K562 (cell line): ENCODE measurements around the gene CRYBG2. TPM values are rescaled to one million over a fixed set of nuclear protein-coding genes. Genes with fewer than 3 reads are reported as not detected.
A peak's percentile ranks its signal among the peaks of the same experiment; 100 is the strongest.

Experiments used
- ELF2 ChIP-seq: fragments of 250-450 bp; sonication (Bioruptor Pico); IDR thresholded peaks from 2 replicates; pipeline ENCODE4 v1.5.0; 2021; ENCODE audit warnings: mild to moderate bottlenecking
- HNRNPK ChIP-seq: fragments of 200-400 bp; formaldehyde crosslinking; IDR thresholded peaks from one replicate; pipeline ENCODE4 v1.6.1; 2018; ENCODE audit warnings: mild to moderate bottlenecking, low read depth, low read length; ENCODE audit not compliant: poor library complexity, severe bottlenecking
- NFRKB ChIP-seq: fragments of 450-650 bp; IDR thresholded peaks from 2 replicates; pipeline ENCODE4 v1.6.1; 2016; ENCODE audit warnings: low read depth
- NR0B1 ChIP-seq: fragments of 450-650 bp; IDR thresholded peaks from one replicate; pipeline ENCODE4 v1.6.1; 2018; ENCODE audit warnings: mild to moderate bottlenecking, moderate library complexity; ENCODE audit not compliant: partially characterized antibody
- POLR2B ChIP-seq: fragments of 450-650 bp; IDR thresholded peaks from 2 replicates; pipeline ENCODE4 v1.6.1; 2018; ENCODE audit warnings: low read depth; ENCODE audit not compliant: partially characterized antibody
- TFAP4 ChIP-seq: sonication (generic); formaldehyde crosslinking; IDR thresholded peaks from 2 replicates; pipeline ENCODE4 v1.8.0; 2022; ENCODE audit warnings: missing genetic modification reagents, mild to moderate bottlenecking, moderate library complexity, borderline replicate concordance
- THRB ChIP-seq: fragments of 450-650 bp; formaldehyde crosslinking; conservative IDR thresholded peaks from 2 replicates; pipeline ENCODE4 v1.4.0; 2022; ENCODE audit warnings: mild to moderate bottlenecking, missing genetic modification characterization
- ZBTB2 ChIP-seq: fragments of 450-650 bp; IDR thresholded peaks from 2 replicates; pipeline ENCODE4 v1.6.1; 2016; ENCODE audit warnings: antibody characterized with exemption
- ZBTB40 ChIP-seq, 2 experiments: fragments of 450-650 bp in 1 of 2; sonication (generic) in 1 of 2; formaldehyde crosslinking in 1 of 2; IDR thresholded peaks; 2 replicates each; pipeline versions ENCODE4 v1.7.1 to v1.9.0; 2016 to 2022; ENCODE audit warnings: inconsistent platforms in 1 of 2, mild to moderate bottlenecking in 1 of 2, missing genetic modification reagents in 1 of 2
- polyA plus RNA-seq, 8 experiments: library from polyadenylated mRNA; depleted of rRNA in 4 of 8; stranded (reverse) in 5 of 8; unstranded in 3 of 8; fragments of >200 nt; fragmentation: Nextera tagmentation in 2 of 8; fragmentation: Illumina TruSeq in 1 of 8; extraction: Ambion mirVana in 2 of 8; extraction: Trizol in 1 of 8; gene quantifications; 2 replicates each; pipeline versions ENCODE4 v1.2.1 to v1.2.3, GENCODE V29; 2011 to 2014; ENCODE audit warnings: inconsistent platforms in 1 of 8, missing spikeins in 1 of 8
- total RNA-seq, 7 experiments: library from RNA; depleted of rRNA in 6 of 7; stranded (reverse); fragments of >200 nt in 6 of 7; fragmentation: Illumina TruSeq in 2 of 7; extraction: Trizol in 2 of 7; gene quantifications; 2 replicates each; pipeline versions ENCODE4 v1.2.1 to v1.2.3, GENCODE V29; 2011 to 2021; ENCODE audit warnings: low replicate concordance in 1 of 7

Gene CRYBG2
- total and polyA plus RNA-seq, 9 of the 15 experiments (the other 6 are each of a cell fraction or from before 2014, with no cell fraction given), result 0.39 to 8.5 (median 3.7) TPM

GRCh38 chr1:26335774-26336476, 18.0 kb downstream of the CRYBG2 start (continued):
- TF ChIP-seq ZBTB40 (IDR thresholded peaks at IDR 0.05) (0 out of 2 replicates have a peak, but pooled peaks have one; percentile 15), ZBTB40 (CRISPR knock-in tag; IDR thresholded peaks at IDR 0.05) (no peak), ZBTB2 (0 out of 2 replicates have a peak, but pooled peaks have one; percentile 22), POLR2B (peak; percentile 21), ELF2 (CRISPR knock-in tag) (no peak), NFRKB (peak; percentile 25; the same call in 1 of the 2 replicates), HNRNPK (no peak), THRB (CRISPR knock-in tag) (0 out of 2 replicates have a peak, but pooled peaks have one; percentile 60), TFAP4 (CRISPR knock-in tag) (no peak), NR0B1 (no peak)
